ENCODE results near the gene EDDM13.
"Not testable (repeated sequence)": the region's sequence is repeated elsewhere in the genome, so short reads cannot be mapped to it uniquely, and the experiment has no call there.

EDDM13 gene

GRCh38 chr19:56295531-56296455 lies 23.2 kb downstream of the EDDM13 start:
- DNase-seq (ENCODE audit: low read depth, low spot score), result no peak

- no peak for DNase-seq (ENCODE audit: low read depth, low spot score)
Measured at GRCh38 chr19:56297010-56297409, 24.5 kb downstream of the EDDM13 start.

- DNase-seq (ENCODE audit: low read depth, low spot score), result no peak
Measured at GRCh38 chr19:56299688-56300087, 27.1 kb downstream of the EDDM13 start.

GRCh38 chr19:56301155-56301554 lies 28.6 kb downstream of the EDDM13 start:
- DNase-seq (ENCODE audit: low read depth, low spot score), result no peak

GRCh38 chr19:56301886-56302620 lies 29.5 kb downstream of the EDDM13 start:
- DNase-seq (ENCODE audit: low read depth, low spot score), result no peak

GRCh38 chr19:56304243-56304642 lies 31.7 kb downstream of the EDDM13 start:
- no peak for DNase-seq (ENCODE audit: low read depth, low spot score)

GRCh38 chr19:56306016-56306415 lies 33.5 kb downstream of the EDDM13 start:
- no peak for DNase-seq (ENCODE audit: low read depth, low spot score)

- DNase-seq (ENCODE audit: low read depth, low spot score), result not testable (repeated sequence)
Measured at GRCh38 chr19:56307062-56307461, 34.5 kb downstream of the EDDM13 start.

GRCh38 chr19:56308792-56309191 lies 36.2 kb downstream of the EDDM13 start:
- no peak for DNase-seq (ENCODE audit: low read depth, low spot score)

GRCh38 chr19:56309511-56310185 lies 37.1 kb downstream of the EDDM13 start:
- no peak for DNase-seq (ENCODE audit: low read depth, low spot score)

- no peak for DNase-seq (ENCODE audit: low read depth, low spot score)
Measured at GRCh38 chr19:56310462-56310861, 37.9 kb downstream of the EDDM13 start.

- DNase-seq (ENCODE audit: low read depth, low spot score), result no peak
Measured at GRCh38 chr19:56312342-56312741, 39.8 kb downstream of the EDDM13 start.

GRCh38 chr19:56312787-56313657 lies 40.5 kb downstream of the EDDM13 start:
- no peak for DNase-seq (ENCODE audit: low read depth, low spot score)

- DNase-seq (ENCODE audit: low read depth, low spot score), result no peak
Measured at GRCh38 chr19:56314018-56314380, 41.5 kb downstream of the EDDM13 start.

- DNase-seq (ENCODE audit: low read depth, low spot score), result no peak
Measured at GRCh38 chr19:56314381-56315076, 42.0 kb downstream of the EDDM13 start, which contains the start of gene ZSCAN5A. Gene ZSCAN5A, minus strand, starts transcription at chr19:56314839. Its CDS starts 89,793 bp downstream, at chr19:56225046.

GRCh38 chr19:56315077-56315828 lies 42.7 kb downstream of the EDDM13 start:
- DNase-seq (ENCODE audit: low read depth, low spot score), result peak; percentile 94

- DNase-seq (ENCODE audit: low read depth, low spot score), result no peak
Measured at GRCh38 chr19:56316728-56317127, 44.2 kb downstream of the EDDM13 start.

- DNase-seq (ENCODE audit: low read depth, low spot score), result no peak
Measured at GRCh38 chr19:56317749-56318148, 45.2 kb downstream of the EDDM13 start.

GRCh38 chr19:56319991-56320390 lies 47.4 kb downstream of the EDDM13 start:
- DNase-seq (ENCODE audit: low read depth, low spot score), result no peak

All from iPS DF 19.7 (cell line).